CD4-positive, alpha-beta T cell treated with Interleukin-15 for 1 hour (primary cell): Measurements from ENCODE around the gene INIP.

ENCODE experiments used
- DNase-seq: peaks from one replicate; pipeline ENCODE4 v3.0.0-alpha.2; 2020

Gene INIP

DNA sequence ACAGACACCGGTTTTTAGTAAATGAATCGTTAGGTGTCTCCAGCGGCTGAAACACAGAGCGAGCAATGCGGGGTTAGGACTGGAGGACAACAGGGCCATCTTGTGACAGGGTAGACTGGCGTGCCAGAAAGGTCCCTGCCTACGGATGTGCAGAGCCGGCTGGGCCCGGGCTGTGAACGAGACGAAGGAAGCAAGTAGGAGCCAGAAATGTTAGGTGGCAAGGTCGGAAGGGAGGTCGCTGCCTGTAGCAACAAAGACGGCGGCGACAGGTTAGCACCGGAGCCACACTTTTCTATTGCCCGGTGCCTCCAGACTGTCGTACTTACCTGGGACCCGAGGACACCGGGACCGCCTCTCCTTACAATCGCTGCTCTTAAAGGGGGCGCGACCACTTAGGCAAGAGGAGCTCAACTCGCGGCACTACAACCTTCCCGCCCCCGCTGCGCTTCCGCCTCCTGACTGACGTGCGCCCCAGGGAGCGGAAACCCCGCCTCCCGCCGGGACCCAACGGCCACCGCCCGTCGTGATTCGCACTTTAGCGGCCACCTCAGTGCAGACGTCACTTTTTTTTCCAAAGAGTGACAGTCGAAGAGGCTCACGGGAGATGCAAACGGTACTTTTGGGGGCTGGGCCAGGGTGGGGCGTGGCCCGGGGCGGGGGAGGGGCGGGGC lies at the start of gene INIP:
INIP (minus strand) TSS at position 457 of the 671 bp plus-strand sequence. CDS start 1,632 bp downstream, outside the sequence.
- DNase-seq = peak; percentile 98

DNA sequence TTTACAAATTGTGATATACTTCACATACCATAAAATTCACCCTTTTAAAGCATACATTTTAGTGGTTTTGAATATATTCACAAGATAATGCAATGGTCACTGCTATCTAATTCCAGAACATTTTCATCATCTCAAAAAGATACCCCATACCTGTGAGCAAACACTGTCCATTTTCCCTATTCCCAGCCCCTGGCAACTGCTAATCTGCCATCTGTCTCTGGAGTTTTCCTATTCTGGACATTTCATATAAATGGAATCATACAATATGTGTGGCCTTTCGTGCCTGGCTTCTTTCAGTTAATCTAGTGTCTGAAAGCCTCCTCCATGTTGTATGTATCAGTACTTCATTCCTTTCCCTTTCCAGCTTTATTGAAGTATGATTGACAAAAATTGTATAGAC lies 47.4 kb upstream of the INIP start:
- DNase-seq = no peak

DNA sequence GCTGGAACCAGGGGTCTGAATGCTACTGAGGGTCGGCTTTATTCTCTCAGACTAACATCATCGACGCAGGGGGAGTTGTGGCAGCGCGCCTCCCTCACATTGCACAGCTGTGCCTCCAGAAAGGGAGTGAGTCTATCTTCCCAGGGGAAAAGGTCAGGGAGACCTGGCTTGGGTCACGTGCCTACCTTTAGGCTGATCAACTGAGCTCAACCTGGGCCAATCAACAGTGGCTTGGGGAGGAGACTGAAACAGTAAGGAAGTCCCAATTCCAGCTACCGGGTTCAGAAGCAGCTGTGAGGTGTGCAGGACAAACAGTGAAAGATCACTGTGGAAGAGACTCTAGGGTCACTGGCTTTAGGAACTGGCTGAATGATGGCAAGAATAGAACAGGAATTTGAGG lies 46.9 kb upstream of the INIP start:
- no peak for DNase-seq

GRCh38 chr9:112764344-112764743 lies 46.4 kb upstream of the INIP start:
- DNase-seq = no peak

DNA sequence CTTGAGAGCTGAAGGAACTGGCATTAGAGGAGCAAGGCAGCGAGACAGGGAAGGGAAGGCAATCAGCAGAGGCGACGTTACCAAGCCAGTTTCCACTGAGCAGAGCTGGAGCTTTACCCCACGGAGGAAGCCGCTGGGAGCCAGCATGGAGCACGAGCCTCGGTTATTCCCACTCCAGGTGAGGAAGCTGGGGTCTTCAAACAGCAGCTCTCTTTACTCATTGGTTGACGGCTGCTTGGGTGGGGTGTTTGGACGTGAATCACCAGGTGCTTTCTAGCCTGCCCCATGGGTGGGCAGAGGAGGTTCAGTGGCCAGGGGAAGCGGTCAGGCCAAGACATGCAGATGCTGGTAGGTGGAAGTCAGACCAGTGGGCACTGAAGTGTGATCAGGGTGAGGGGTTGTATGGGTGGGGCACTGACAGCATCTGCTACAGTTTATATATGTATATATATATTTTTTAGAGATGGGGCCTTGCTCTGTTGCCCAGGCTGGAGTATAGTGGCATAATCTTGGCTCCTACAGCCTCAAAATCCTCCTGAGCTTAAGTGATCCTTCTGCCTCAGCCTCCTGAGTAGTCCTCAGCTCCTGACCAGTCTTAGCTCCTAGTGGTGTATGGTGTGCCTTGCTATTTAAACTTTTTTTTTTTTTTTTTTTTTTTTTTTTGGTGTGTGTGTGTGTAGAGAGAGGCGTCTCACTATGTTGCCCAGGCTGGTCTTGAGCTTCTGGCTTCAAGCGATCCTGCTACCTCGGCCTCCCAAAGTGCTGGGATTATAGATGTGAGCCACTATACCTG lies 45.0 kb upstream of the INIP start:
- no peak for DNase-seq

- DNase-seq = no peak
Observed at GRCh38 chr9:112761912-112762655, 44.2 kb upstream of the INIP start.

DNA sequence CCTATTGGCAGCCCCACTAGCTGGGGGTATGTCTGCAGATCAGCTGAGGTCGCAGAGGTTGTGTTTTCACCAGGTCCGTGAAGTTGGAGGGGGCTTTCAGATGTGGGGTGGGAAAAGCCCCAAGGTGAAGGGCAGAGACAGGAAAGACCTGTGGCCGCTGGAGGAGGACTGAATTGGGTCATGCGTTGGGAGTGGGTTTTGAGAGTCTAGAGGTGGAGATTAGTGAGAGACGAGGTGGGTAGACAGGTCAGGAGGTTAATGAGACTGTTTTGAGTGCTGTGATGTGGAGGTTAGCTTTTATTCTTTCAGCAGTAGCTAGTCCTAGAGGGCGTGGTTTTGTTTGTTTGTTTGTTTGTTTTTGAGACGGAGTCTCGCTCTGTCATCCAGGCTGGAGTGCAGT lies 42.9 kb upstream of the INIP start:
- no peak for DNase-seq

GRCh38 chr9:112757940-112758339 lies 40.0 kb upstream of the INIP start:
- DNase-seq = no peak

- no peak for DNase-seq
Observed at GRCh38 chr9:112757282-112757883, 39.5 kb upstream of the INIP start.

DNA sequence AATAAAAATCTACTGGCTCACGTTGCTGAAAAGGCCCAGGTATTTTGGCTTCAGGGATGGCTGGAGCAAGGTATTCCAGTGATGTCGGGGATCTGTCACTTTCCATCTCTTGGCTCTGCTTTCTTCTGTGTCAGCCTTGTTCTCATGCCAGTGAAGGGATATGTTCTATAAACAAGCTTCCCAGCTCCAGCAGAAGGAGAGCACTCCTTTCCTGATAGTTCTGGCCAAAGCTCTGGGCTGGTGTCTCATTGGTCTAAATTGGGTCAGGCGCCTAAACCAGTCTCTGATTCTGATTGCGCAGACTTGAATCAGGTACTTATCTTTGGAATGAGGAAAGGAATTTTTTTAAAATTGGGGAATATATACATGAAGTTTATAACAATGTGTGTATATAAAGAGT lies 37.8 kb upstream of the INIP start:
- DNase-seq = no peak

DNA sequence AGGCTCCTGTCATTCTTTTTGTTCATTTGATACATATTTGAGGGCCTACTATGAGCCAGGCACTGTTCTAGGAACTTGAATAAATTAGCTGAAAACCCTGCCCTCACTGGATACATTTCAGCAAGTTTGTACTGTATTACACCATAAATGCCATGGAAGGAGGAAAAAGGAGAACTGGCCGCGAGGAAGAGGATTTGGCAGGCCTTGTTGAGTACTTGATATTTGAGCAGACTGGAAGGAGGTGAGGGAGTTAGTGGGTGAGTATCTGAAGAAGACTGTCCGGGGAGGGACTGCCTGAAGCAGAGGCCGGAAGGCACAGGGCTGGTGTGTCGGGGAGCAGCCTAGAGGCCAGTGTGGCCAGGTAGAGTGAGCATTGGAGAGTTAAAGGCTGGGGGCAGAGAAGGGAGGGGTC lies 37.1 kb upstream of the INIP start:
- DNase-seq = peak; percentile 25

DNA sequence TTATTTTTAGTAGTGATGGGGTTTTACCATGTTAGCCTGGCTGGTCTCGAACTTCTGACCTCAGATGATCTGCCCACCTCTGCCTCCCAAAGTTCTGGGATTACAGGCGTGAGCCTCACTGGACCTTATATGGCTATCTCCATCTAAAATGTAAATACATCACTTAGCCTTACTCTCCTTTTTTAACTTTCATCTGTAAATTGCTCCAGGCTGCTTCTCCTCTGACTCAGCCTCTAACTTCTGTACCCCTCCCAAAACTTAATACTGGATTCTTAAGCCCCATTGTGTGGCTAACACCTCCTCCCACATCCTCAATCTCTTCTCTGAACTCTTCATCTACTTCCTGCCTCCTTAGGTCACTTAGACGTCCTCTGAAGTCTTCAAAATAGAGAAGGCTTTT lies 36.7 kb upstream of the INIP start:
- no peak for DNase-seq

- no peak for DNase-seq
Observed at GRCh38 chr9:112753725-112754124, 35.8 kb upstream of the INIP start.

GRCh38 chr9:112752334-112753125 lies 34.6 kb upstream of the INIP start:
- no peak for DNase-seq

DNA sequence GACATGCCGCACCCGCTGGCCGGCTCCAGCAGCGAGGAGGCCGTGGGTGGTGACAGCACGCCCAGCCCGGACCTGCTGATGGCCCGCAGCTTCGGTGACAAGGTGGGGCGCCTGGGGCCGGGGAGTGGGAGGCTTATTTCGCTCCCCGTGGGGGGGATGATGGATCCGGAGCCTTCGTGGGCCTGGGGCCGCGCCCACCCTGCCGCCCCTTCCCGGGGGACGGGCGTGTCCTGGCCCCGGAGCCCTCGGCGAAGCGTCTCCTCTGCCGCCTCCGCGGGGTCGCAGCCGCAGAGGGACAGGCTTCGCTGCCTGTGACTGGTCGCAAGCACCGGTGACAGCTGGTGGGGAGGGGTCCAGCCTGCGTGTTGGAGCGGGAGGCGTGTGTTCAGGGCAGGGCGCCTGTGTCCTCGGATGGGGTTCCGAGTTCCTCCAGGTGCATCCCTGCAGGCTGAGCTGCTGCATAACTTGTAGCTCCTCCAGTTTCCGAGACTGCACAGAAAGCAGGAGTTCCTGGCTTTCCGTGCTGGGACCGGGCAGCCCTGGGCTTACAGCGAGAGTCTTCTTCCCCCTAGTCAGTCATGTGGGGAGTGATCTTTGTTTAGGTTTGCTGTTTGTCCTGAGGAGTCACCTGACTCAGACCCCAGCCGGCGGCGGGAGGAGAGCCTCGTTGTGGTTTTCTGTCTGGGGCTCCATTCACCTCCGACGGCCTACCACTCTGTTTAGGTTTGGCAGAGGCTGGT lies 33.3 kb upstream of the INIP start:
- peak; percentile 47 for DNase-seq

- DNase-seq = no peak
Observed at GRCh38 chr9:112750764-112751055, 32.8 kb upstream of the INIP start.

GRCh38 chr9:112750016-112750763 lies 32.3 kb upstream of the INIP start, which contains the start of gene SNX30:
Gene SNX30, plus strand, starts transcription at chr9:112750760. Its CDS starts 242 bp downstream, at chr9:112751002.
- DNase-seq = peak; percentile 87

DNA sequence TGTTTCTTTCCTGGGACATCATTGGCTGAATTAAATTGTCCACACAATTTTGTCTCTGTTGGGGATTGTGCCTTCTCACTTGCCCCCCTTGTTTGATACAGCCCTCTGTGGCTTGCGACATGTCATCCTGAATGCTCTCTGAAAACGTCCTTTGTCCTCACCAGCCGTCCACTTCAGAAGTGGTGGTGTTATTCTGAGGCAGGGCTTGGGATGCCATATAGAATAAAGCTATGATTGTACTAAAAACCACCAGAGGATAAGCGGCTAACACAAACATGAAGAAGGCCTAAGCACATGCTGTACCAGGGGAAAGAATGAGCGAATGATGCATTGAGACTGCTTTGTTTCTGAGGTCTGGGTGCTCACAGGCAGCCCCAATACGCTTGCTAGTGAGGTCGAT lies 29.2 kb upstream of the INIP start:
- no peak for DNase-seq

DNA sequence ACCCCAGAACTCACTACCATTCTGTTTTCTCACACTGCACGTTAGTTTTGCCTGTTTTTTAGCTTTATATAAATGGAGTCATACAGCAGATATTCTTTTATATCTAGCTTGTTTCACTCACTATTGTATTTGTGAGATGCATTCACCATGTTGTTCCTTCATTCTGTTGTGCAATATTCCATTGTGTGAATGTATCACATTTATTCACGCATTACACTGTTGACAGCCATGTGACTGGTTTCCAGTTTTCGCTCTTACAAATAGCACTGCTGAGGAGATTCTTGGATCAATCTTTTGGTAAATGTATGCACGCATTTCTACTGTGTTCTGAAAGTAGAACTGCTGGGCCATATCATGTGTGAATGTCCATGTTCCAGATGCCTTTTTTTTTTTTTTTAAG lies 26.3 kb upstream of the INIP start:
- no peak for DNase-seq

- DNase-seq = no peak
Observed at GRCh38 chr9:112743216-112743836, 25.4 kb upstream of the INIP start.

DNA sequence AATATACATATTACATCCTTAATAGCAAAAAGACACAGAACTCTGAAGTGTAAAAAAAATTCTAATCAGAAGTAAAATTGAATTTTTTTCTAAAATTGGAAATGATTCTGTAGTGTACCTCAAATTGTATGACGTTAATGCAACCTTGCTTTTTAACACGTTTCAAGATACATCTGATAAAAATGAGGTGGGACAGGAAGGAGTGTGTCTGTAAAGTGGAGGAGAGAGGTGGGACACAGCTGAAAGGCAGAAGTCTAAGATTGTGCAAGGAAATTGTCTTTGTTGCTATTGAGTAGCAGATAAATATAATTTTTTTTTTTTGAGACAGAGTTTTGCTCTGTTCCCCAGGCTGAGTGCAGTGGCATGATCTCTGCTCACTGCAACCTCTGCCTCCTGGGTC lies 17.0 kb upstream of the INIP start:
- DNase-seq = no peak
